ENCODE results near the gene TTC39B.
"Not testable (repeated sequence)": the region's sequence is repeated elsewhere in the genome, so short reads cannot be mapped to it uniquely, and the experiment has no call there.

TTC39B gene

DNA sequence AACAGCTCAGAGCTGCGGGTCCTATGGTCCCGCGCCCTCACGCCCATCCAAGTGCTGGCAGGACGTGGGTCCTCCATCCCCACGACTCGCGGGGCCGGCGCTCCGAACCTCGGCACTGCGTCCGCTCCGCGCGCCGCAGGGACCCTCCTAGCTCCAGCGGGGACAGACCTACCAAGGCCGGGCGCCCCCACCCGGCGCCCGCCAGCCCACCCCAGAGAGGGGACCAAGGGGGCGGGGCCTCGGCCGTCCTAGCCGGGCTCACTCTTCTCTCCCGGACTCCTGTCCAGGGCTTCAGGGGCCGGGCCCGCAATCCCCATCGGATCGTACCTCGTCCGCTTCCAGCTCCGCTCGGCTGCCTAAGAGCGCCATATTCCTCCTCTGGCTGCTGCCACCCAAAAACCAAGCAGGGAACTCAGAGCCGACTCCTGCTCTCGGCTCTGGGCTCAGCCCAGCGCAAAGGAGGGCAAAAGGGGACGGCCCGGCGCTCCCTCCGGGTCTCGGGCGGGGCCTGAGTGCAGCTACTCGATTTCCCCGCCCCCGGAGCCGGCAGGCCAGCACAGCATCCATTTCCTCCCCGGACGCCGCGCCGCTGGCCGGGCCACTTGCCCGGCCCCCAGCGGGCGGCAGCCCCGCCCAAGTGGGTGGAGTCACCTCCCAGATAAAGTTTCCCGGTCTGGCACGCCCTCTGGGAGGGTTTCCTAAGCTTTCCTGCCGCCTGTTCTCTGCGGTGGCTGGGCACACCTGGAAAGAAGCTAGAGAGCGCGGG, at the start of gene TTC39B:
TTC39B (minus strand) TSS at position 460 of the 766 bp plus-strand sequence; CDS start at position 369, 91 bp downstream.
- peak; percentile 76 for DNase-seq

DNA sequence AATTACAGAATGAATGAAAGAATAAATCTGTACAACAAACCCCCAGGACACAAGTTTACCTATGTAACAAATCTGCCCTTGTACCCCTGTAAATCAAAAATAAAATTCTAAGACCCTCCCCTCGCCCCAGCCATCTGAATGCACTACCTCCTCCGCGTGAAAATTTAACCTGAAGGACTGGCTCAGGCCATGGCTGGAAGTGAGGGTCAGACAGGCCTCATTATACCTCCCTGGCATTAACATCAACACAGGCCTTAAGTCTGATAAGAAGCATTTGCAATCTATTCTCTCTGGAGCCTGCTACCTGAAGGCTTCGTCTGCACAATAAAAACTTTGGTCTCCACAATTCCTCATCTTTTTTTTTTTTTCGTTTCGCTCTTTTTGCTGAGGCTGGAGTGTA, 48.7 kb upstream of the TTC39B start:
- no peak for DNase-seq

DNA sequence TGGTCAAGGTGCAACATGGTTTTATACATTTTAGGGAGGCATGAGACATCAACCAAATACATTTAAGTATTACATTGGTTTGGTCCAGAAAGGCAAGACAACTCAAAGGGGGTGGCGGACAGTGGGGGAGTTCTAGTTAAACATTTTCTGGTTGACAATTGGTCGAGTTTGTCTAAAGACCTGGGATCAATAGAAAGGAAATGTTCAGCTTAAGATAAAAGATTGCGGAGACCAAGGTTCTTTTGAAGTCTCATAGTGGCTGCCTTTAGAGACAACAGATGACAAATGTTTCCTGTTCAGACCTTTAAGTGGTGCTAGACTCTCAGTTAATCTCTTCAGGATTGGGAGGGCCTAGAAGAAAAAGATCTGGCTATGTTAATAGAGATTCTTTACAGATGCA, 47.7 kb upstream of the TTC39B start:
- no peak for DNase-seq

DNA sequence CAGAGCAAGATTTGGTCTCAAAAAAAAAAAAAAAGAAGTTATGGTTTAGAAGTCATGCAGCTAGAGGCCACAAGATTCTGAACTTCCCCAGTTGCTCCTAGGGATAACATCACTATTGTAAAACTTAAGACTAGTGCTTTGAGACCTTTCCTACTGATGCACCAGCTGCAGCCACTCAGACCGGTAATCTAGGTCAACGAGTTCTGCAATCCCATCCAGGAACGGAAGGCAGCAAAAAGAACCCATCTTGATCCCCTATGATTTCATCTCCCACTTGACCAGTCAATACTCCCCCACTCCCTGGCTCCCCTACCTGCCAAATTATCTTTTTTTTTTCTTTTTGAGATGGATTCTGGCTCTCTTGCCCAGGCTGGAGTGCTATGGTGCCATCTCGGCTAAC, 46.9 kb upstream of the TTC39B start:
- DNase-seq: no peak

DNA sequence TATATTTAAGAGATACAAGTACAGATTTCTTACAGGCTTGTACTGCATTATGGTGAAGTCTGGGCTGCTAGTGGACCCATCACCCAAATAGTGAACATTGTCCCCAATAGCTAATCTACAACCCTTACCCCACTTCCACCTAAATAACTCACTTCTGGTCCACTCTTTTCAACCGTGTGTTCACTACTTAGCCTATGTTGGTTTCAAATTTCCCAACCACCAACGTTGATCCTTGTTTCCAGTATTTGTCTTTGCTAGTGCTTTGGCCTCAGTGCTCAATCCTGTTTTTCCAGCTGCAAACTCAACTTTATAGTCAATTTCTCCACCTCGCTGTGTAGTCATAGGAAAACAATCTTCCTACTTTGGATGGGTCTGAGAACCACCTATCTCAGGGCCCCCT, 45.3 kb upstream of the TTC39B start:
- DNase-seq: no peak

DNA sequence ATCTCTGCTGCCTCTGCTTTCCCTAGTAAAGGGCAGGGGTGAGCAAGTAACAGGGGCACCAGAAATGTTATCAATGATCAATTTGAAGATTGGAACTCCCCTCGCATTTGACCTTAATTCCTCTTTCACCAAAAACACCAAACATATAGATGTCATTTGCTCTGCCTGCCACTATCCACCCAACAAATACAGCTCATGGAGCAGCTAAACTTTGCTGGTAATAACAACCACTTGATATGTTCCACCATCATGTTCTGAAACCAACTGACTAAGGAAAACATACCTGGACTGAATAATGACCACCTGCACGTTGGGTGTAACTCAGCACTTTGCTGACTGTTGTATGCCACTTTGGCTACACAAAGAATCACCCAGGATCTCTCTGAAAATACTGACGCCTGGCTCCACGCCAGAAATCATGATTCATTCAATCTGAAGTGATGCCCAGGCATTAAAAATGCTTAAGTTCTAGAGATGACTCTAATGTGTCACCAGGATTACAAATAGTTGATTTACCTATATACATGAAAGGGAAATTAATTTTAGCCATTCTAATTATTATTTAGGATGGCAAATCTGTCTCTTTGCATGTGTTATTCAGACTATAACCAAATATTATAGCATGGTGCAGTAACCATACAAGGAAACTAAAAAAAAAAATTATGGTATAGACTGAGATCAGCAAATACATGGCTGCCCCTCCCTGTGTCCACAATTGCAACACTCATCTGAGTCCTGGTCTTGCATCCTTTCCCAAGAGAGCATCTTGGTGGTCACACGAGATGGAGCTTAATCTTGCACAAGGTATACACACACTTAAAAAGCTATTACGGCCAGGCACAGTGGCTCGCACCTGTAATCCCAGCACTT, 43.1 kb upstream of the TTC39B start:
- no peak for DNase-seq

DNA sequence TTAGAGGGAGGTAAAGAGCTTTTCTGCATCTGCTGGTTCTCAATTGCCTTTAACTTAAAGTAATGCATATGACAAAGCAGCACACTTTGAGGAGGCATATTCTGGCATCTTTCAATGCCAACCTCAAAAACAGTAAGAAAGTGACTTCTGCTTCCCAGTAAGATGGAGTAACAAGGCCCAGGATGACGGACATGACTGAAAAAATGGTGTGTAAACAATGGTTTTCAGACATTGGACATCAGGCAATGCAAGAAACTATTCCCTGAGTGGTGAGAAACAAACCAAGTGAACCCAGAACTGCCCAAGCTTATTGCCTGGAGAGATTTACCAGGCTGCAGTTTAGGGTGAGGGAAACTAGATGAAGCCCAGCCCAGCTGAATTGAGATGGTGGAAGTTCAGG, 39.8 kb upstream of the TTC39B start:
- no peak for DNase-seq

DNA sequence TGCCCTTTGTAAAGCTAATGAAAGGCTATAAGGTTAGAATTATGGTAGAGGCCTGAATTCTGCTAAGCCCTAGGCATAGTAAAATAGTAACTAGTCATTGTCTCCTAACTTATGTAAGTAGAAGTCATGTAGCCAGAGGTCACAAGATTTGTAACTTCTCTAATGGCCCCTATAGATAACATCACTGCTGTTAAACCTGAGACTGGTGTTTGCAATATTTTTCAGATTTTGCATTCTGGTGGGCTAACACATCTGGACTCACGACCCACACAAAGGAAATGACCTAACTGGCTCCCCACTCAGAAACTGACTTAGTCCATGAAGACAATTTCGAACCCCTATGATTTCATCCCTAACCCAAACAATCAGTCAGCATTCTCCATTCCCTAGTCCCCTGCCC, 37.2 kb upstream of the TTC39B start:
- DNase-seq: no peak

DNA sequence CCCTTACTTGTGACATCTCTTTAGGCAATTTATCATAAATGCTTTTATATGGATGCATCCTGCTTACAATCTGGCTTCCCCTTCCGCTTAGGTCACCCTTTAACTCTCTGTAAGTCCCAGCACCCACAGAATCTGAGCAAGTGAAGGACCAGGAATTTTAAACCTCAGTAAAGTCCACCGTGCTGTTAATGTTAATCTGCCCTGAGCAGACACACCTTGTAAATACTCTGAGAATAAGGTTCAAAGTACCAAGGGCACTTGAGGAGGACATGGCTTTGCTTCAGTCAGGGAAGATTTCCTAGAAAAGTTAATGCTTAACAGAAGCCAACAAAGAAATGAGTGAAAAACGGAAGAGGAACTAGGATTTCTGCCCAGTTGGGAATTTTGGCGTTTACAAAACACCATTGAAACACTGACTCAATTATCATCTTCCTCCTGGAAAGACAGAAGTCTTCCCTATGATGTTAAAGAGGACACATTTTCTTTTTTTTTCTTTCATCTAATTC, 26.4 kb upstream of the TTC39B start:
- DNase-seq: no peak

DNA sequence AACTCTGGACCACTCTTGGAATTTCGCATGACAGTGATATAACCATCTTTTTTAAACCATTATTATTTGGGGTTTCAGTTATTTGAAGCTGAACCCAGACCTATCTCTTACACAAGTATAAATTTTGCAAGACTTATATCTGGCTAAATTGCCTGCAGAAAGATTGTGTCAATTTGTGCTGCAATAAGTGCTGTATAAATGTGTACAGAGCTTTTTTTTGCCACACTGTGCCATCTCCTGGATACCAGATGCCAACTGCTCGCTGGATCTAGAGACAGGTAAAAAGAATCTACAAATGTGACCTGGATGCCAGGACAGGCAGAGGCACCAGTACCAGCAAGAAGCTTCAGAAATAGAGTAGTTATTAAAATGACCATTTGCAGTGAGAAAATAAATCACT, 25.9 kb upstream of the TTC39B start:
- DNase-seq: no peak

DNA sequence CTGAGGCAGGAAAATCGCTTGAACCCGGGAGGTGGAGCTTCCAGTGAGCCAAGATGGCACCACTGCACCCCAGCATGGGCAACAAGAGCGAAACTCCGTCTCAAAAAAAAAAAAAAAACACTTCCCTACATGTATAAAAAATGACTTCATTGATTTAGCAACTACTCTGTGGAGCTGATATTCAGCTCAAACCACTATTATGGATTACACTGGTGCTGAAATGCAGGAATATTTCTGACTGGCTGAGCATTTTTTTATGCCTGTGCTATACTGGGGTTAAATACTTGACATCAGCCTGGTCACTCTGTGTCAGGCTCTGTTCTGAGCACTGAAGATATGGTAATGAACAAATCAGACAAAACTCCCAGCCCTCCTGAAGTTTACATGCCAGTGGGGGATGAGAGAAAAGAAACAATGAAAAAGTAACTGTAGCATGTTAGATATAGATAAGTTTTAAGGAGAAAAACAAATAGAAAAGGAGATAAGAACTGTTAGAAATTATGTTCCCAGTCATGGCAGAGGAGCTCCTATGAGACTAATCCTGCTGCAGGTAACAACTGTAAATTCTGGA, 22.6 kb upstream of the TTC39B start:
- DNase-seq: no peak

DNA sequence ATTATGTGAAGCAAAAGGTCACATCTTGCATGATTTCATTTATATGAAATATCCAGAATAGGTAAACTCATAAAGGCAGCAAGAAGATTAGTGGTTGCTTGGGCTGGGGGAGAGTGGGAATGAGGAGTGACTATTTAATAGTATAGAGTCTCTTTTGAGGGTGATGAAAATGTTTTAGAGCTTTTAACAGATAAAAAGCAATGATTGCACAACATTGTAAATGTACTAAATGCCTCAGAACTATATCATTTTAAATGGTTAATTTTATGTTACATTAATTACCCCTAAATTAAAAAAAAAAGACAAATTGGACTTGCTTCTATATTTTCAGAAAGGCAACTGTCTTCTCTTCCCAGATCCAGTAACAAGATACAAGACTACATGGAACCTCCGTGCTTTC, 21.9 kb upstream of the TTC39B start:
- DNase-seq: no peak

DNA sequence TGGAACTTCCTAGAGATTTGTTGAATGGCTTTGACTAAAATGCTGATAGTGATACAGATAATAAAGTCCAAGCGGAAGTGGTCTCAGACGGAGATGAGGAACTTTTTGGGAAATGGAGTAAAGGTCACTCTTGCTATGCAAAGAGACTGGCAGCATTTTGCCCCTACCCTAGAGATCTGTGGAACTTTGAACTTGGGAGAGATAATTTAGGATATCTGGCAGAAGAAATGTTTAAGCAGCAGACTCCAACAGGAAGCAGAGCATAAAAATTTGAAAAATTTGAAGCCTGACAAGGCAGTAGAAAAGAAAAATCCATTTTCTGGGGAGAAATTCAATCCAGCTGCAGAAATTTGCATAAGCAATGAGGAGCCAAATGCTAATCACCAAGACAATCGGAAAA, 15.7 kb upstream of the TTC39B start:
- not testable (repeated sequence) for DNase-seq

DNA sequence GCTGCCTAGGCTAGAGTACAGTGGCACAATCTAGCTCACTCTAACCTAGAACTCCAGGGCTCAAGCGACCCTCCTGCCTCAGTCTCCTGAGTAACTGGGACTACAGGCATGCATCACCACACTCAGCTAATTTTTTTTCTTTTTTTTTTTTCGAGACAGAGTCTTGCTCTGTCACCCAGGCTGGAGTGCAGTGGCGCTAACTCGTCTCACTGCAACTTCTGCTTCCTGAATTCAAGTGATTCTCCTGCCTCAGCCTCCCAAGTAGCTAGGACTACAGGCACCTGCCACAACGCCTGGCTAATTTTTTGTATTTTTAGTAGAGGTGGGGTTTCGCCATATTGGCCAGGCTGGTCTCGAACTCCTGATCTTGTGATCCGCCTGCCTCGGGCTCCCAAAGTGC, 12.6 kb upstream of the TTC39B start:
- not testable (repeated sequence) for DNase-seq

DNA sequence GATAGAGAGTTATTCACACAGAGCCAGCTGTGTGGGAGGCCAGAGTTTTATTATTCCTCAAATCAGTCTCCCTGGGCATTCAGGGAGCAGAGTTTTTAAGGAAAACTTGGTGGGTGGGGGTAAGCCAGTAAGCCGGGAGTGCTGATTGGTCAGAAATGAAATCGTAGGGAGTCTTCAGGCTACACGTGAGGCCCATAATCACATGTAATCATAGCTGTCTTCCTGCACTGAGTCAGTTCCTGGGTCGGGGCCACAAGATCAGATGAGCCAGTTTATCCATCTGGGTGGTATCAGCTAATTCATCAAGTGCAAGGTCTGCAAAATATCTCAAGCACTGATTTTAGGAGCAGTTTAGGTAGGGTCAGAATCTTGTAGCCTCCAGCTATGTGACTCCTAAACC, 10.8 kb upstream of the TTC39B start:
- no peak for DNase-seq

DNA sequence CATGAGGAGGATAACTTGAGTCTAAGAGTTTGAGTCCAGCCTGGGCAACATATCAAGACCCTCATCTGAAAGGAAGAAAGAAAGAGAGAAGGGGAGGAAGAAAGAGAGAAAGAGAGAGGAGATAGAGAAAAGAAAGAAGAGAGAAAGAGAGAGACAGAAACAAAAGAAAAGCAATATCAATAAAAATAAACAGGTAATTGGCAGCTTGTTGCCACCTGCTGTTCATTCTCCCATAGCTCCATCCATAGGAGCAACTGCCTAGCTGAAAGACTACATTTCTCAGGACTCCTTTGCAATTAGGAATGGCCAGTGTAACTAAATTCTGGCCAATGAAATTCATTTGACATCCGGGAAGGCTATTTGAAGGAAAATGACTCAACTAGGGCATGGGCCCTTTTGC, 4.6 kb upstream of the TTC39B start:
- DNase-seq: no peak

DNA sequence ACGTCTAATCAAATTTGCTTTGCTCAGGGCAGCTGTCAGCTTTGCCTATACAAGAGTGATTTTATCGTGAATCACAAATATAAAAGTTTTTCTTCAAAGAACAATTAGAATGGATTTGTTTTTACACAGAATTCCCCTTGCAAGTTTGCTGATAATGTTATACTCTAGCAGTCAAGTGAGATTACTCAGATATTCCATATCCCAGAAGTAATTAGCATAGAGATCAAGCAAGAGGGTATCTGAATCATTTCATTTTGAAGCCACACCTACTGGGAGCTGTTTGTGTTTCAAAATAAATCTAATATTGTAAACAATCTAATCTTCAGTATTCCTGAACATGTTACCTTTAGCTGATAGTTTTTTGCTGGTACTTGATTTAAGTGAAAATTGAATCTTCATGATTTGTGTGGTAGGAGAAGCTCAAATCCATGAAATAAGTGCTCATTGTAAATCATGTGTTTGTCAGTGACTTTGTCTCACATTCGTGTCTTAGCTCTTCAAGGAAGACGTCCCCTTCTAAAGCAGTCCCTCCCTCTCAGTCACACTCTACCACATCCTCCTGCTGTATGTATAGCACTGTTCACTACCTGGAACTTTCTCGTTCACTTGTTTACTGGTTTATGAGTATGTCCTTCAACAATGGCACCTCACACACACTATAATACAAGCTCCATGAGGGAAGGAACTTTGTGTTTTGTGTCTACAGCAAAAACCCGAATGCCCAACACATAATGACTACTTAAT, 3.3 kb upstream of the TTC39B start:
- DNase-seq: no peak

DNA sequence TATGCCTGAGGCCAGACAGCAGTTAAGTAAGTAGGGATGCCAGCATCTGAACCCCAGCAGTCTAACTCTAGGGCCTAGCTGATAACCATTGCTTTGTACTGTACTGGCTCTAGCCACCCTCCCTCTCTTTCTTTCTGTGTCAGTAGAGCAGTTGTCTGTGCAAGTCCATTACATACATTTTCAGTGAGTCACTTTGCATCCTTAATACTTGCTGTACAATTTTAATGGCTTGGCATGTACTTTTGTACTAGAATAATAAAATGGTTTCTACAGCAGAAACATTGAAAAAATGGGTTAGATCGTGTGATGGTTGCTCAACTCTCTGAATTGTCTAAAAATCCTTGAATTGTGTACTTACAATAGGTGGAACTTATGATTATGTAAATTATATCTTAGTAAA, 1.5 kb upstream of the TTC39B start:
- DNase-seq: no peak

DNA sequence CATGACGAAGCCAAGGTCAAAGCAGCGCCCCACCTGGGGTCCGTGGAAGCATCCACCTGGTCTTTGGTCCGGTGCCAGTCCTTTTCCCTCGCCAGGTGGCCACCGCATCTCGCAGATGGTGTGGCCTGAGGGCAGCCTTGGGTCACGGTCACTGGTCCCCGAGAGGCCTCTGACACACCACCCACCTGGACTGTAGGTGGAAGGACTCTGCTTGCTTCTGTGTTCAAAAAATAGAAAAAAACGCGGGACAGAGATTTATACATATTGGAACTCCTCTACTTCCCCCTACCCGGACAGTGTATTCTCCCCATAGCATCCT, 466 bp upstream of the TTC39B start:
- DNase-seq: no peak

DNA sequence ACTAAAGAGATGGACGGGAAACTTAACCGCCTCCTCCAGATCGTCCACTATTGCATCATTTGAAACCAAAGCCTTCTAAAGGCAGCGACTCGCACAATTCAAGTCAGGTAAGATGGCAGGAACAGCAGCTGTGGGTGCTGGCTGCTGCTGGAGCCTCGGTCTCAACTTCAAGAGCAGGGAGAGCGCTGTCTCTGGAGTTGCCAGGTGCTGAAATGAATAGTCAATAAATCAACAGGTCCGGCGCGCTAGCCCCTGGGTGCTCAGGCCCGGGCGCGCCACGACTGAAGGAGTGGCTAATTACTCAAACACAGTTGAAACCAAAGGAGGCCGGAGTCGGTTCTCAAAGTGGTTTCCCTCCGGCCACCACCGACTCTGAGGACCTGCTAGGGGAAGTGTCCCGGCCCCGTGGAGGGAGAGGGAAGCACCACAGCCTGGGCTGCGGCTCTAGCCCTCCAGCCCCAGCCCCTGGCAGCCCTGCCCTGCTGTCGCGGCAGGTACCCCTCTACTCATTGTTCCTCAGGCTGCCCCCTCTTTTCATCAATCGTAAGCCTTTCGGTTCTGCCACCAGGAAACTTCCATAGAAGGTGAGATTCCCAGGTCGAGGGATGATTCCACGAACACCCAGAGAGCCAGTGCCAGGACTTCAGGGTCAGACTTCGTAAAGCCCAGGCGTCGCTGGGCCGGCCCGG, 804 bp downstream of the TTC39B start:
- peak; percentile 57 for DNase-seq

DNA sequence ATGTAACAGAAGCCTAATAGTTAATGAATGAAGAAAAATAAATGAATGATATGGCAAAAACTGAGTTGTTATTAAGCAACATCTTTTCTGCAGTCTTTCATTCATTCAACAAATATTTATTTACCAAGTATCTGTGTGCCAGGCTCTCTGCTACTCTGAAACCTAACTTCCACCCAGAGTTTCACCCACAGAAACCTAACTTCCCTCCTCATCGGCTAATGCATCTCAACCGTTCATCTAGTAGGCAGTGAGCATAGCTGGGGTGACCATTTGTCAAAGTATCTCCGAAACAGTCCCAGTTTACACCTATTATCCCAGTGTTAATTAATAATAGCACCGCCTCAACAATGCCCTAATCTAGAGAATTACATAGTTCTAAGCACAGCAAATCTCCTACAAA, 1.5 kb downstream of the TTC39B start:
- DNase-seq: no peak

DNA sequence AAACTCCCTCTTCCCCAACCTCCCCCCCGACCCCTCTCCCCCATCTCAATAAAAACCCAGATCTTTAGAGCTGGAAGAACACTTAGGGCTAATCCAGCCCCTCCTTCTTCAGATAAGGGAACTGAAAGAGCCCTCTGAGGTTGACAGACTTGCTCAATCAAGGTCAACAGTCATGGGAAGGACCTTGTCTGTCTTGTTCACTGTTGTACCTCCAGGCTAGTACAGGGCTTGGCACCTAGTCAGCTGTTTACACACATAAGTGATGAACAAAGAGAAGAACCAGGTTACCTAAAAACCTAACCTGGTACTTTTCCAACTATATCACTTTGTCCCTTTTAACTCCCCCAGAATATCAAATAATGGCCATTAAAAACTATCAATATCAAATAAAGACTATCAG, 2.4 kb downstream of the TTC39B start:
- DNase-seq: no peak

DNA sequence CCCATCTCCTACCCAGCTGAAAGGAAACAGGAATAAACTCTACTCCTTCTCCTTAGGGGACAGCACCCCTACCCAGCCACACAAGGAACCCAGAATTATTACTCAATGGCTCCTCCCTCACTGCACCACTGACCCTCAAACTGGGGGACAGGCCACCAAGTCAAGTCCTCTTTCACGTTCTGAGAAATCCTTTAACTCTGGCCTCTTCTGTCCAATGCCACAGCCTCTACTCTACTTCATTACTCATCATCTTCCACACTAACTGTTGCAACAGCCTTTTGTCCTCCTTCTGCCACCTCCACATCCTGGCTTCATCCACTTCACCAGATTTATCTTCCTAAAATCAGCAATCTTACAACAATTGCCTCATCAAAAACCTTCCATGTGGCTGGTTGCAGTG, 6.8 kb downstream of the TTC39B start:
- no peak for DNase-seq
